Measurements from ENCODE around the gene GNAT3.
A peak's percentile ranks its signal among the peaks of the same experiment; 100 is the strongest.

GNAT3 gene

DNA sequence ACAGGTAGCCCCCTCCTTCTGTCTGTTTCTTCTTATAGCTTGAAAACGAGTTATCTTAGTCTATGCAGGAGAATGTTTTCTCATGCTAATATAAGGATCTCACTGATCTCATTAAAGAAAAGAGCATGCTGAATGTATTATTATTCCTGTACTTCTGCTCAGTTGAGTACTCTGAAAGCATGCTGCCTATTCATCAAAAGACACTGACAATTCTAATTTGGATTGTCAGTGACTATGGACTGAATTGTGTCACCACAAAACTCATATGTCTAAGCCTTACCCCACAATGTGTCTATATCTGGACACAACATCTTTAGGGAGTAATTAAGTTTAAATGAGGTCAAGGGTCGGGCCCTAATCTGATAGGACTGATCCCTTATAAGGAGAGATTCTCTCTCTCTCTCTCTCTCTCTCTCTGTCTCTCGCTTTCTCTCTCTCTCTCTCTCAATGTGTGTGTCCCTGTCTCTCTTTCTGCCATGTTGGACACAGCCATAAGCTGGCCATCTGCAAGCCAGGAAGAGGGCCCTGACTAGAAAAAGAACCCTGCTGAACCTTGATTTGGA is 98.4 kb downstream of the GNAT3 start:
- no peaks in the 10 kb centered on the region for H3K9me3 ChIP-seq
- H3K4me3 ChIP-seq (ENCODE audit: low read depth in 1 of 2, low read length in 1 of 2), result no peak overlapping the region
- H3K4me1 ChIP-seq (ENCODE audit: control insufficient read depth in 1 of 2, insufficient read depth in 1 of 2, low read depth in 1 of 2, low read length in 1 of 2), result peaks cover 18 to 27% of the 10 kb centered on the region in 2 experiments
- TF ChIP-seq, protein P1, sequence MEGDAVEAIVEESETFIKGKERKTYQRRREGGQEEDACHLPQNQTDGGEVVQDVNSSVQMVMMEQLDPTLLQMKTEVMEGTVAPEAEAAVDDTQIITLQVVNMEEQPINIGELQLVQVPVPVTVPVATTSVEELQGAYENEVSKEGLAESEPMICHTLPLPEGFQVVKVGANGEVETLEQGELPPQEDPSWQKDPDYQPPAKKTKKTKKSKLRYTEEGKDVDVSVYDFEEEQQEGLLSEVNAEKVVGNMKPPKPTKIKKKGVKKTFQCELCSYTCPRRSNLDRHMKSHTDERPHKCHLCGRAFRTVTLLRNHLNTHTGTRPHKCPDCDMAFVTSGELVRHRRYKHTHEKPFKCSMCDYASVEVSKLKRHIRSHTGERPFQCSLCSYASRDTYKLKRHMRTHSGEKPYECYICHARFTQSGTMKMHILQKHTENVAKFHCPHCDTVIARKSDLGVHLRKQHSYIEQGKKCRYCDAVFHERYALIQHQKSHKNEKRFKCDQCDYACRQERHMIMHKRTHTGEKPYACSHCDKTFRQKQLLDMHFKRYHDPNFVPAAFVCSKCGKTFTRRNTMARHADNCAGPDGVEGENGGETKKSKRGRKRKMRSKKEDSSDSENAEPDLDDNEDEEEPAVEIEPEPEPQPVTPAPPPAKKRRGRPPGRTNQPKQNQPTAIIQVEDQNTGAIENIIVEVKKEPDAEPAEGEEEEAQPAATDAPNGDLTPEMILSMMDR (IDR thresholded peaks at IDR 0.05), result no peak
- no peaks in the 10 kb centered on the region for H3K36me3 ChIP-seq
- H3K27ac ChIP-seq, result peak overlapping the region; percentile 57
- no peaks in the 10 kb centered on the region for H3K27me3 ChIP-seq

- H3K27me3 ChIP-seq, result no peaks in the 10 kb centered on the region
- TF ChIP-seq, protein P1 (IDR thresholded peaks at IDR 0.05), result no peak
- H3K4me3 ChIP-seq (ENCODE audit: low read depth in 1 of 2, low read length in 1 of 2), result no peak overlapping the region
- no peaks in the 10 kb centered on the region for H3K36me3 ChIP-seq
- no peak overlapping the region for H3K27ac ChIP-seq
- peaks cover 18 to 27% of the 10 kb centered on the region in 2 experiments for H3K4me1 ChIP-seq (ENCODE audit: control insufficient read depth in 1 of 2, insufficient read depth in 1 of 2, low read depth in 1 of 2, low read length in 1 of 2)
- no peaks in the 10 kb centered on the region for H3K9me3 ChIP-seq
These were observed 99.0 kb downstream of the GNAT3 start for GRCh38 chr7:80412842-80413241.

DNA sequence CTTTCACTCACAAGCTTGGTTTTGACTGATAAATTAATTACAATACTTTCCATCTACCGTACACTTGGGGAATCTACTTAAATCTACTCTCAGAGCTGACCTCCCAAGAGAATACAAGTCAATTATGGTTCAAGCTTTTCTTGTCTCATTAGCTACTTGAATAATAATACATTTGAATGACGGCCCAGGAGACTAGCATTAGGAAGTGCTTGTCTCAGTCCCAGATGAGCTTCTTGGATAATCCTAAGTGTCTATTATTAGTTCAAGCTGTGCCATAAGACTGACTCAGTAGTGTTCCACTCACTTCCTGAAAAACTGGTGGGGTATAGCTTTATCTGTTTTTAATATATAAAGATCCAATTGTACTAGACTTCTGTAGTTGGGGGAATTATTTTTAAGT is 100.2 kb downstream of the GNAT3 start:
- no peaks in the 10 kb centered on the region for H3K9me3 ChIP-seq
- no peak overlapping the region for H3K27ac ChIP-seq
- TF ChIP-seq, protein P1 (IDR thresholded peaks at IDR 0.05), result no peak
- peaks cover 18 to 27% of the 10 kb centered on the region in 2 experiments for H3K4me1 ChIP-seq (ENCODE audit: control insufficient read depth in 1 of 2, insufficient read depth in 1 of 2, low read depth in 1 of 2, low read length in 1 of 2)
- no peaks in the 10 kb centered on the region for H3K36me3 ChIP-seq
- H3K27me3 ChIP-seq, result no peaks in the 10 kb centered on the region
- H3K4me3 ChIP-seq (ENCODE audit: low read depth in 1 of 2, low read length in 1 of 2), result no peak overlapping the region

DNA sequence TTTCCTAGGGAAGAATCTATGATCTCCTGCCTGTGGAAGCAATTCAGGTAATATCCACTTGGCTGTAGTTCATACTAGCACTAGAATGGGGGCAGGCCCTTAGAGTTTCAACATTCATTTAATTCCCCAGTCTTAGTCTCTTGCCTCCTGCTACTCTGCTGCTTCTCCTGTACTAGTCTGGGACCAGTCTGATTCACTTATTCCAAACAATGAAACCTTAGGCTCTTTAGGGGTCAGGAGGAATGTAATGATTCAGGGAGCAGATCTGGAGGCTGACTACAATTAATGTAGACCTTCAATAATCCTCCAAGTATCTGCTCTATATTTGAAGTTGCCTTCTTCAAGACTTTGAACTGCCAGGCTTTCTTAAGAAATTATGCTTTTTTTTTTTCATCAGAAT is 101.8 kb downstream of the GNAT3 start:
- Histone ChIP-seq H3K4me1 (ENCODE audit: control insufficient read depth in 1 of 2, insufficient read depth in 1 of 2, low read depth in 1 of 2, low read length in 1 of 2) (peaks cover 18 to 24% of the 10 kb centered on the region in 2 experiments), H3K27me3 (no peaks in the 10 kb centered on the region), H3K27ac (no peak overlapping the region), H3K9me3 (no peaks in the 10 kb centered on the region), H3K36me3 (no peaks in the 10 kb centered on the region), H3K4me3 (ENCODE audit: low read depth in 1 of 2, low read length in 1 of 2) (no peak overlapping the region)
- TF ChIP-seq, protein P1 (IDR thresholded peaks at IDR 0.05), result no peak
